ENCODE data around the gene KLHL29. TPM values are rescaled to one million over a fixed set of nuclear protein-coding genes. Genes with fewer than 3 reads are reported as not detected.

KLHL29 gene
- total and polyA plus RNA-seq, 9 donors, result 3.0 to 6.6 (median 3.9) TPM

- TF ChIP-seq POLR2A (IDR thresholded peaks at IDR 0.05) (no peak), CTCF (IDR thresholded peaks at IDR 0.05) (no peak), EP300 (IDR thresholded peaks at IDR 0.05) (no peak)
- Histone ChIP-seq H3K4me3 (no peak overlapping the region), H3K36me3 (no peaks in the 10 kb centered on the region), H3K9me3 (no peaks in the 10 kb centered on the region), H3K27ac (no peak overlapping the region), H3K27me3 (no peaks in the 10 kb centered on the region), H3K4me1 (ENCODE audit: insufficient read depth) (peaks cover 14% of the 10 kb centered on the region)
- intact Hi-C loops (cut with DNase I), result no loop called here
- 91 to 93% (median 92%) methylated on average over 16 of the region's 16 CpGs for WGBS, 3 donors
- DNase-seq, result no peak
These were observed 165.0 kb downstream of the KLHL29 start for GRCh38 chr2:23549821-23550530.

GRCh38 chr2:23550553-23550952 is 165.6 kb downstream of the KLHL29 start:
- DNase-seq, result no peak
- Histone ChIP-seq H3K27me3 (no peaks in the 10 kb centered on the region), H3K4me1 (ENCODE audit: insufficient read depth) (peaks cover 14% of the 10 kb centered on the region), H3K9me3 (no peaks in the 10 kb centered on the region), H3K27ac (no peak overlapping the region), H3K4me3 (no peak overlapping the region), H3K36me3 (no peaks in the 10 kb centered on the region)
- intact Hi-C loops (cut with DNase I), result no loop called here
- no peak for TF ChIP-seq POLR2A (IDR thresholded peaks at IDR 0.05)
- no peak for TF ChIP-seq CTCF (IDR thresholded peaks at IDR 0.05)
- no peak for TF ChIP-seq EP300 (IDR thresholded peaks at IDR 0.05)
- 93% methylated on average over 7 of the region's 7 CpGs for WGBS, 3 donors

GRCh38 chr2:23551875-23552274 is 166.9 kb downstream of the KLHL29 start:
- 79 to 88% (median 87%) methylated on average over 5 of the region's 5 CpGs for WGBS, 3 donors
- Histone ChIP-seq H3K27ac (no peak overlapping the region), H3K4me3 (no peak overlapping the region), H3K27me3 (no peaks in the 10 kb centered on the region), H3K9me3 (no peaks in the 10 kb centered on the region), H3K36me3 (no peaks in the 10 kb centered on the region), H3K4me1 (ENCODE audit: insufficient read depth) (peaks cover 14% of the 10 kb centered on the region)
- intact Hi-C loops (cut with DNase I), result no loop called here
- no peak for DNase-seq
- TF ChIP-seq POLR2A (IDR thresholded peaks at IDR 0.05) (no peak), EP300 (IDR thresholded peaks at IDR 0.05) (no peak), CTCF (IDR thresholded peaks at IDR 0.05) (no peak)

- 91 to 92% (median 92%) methylated on average over 10 of the region's 10 CpGs for WGBS, 3 donors
- H3K4me3 ChIP-seq, result no peak overlapping the region
- TF ChIP-seq EP300 (IDR thresholded peaks at IDR 0.05), result no peak
- TF ChIP-seq POLR2A (IDR thresholded peaks at IDR 0.05), result no peak
- no peak for TF ChIP-seq CTCF (IDR thresholded peaks at IDR 0.05)
- intact Hi-C loops (cut with DNase I), result no loop called here
- DNase-seq, result no peak
- H3K4me1 ChIP-seq (ENCODE audit: insufficient read depth), result peaks cover 14% of the 10 kb centered on the region
- H3K36me3 ChIP-seq, result no peaks in the 10 kb centered on the region
- H3K27me3 ChIP-seq, result no peaks in the 10 kb centered on the region
- H3K27ac ChIP-seq, result peak overlapping the region; percentile 73 to 74
- H3K9me3 ChIP-seq, result no peaks in the 10 kb centered on the region
These were observed 168.6 kb downstream of the KLHL29 start for GRCh38 chr2:23553561-23553960.

Measured in ovary (tissue), 9 donors.